Prostate gland (tissue), 2 donors: ENCODE results near the gene ST8SIA6. TPM values are rescaled to one million over a fixed set of nuclear protein-coding genes. Genes with fewer than 3 reads are reported as not detected.

Source experiments
- DNase-seq: peaks from one replicate; pipeline ENCODE4 v3.0.0-alpha.2; 2019; ENCODE audit warnings: low spot score
- H3K27ac ChIP-seq, 2 donors: fragments of 200-600 bp; sonication (generic); 2 replicates each; pipeline ENCODE4 v1.5.1; 2017 to 2019
- H3K27me3 ChIP-seq: fragments of 200-600 bp; sonication (generic); replicated peaks from 2 replicates; pipeline ENCODE4 v1.5.1; 2019; ENCODE audit not compliant: insufficient read depth
- H3K36me3 ChIP-seq, 2 donors: fragments of 200-600 bp; sonication (generic); 1 replicate in 1 of 2; 2 replicates in 1 of 2; pipeline versions ENCODE4 v1.5.1 to v1.8.1; 2017 to 2019
- H3K4me1 ChIP-seq: fragments of 200-600 bp; sonication (generic); replicated peaks from 2 replicates; pipeline ENCODE4 v1.5.1; 2019
- H3K4me3 ChIP-seq, 2 donors: fragments of 200-600 bp; sonication (generic); 2 replicates each; pipeline ENCODE4 v1.5.1; 2017 to 2019
- H3K9me3 ChIP-seq: fragments of 200-600 bp; sonication (generic); 2 replicates; pipeline ENCODE4 v1.5.1; 2017
- CTCF ChIP-seq, 4 experiments: fragments of 200-600 bp in 2 of 4; fragments of 450-650 bp in 2 of 4; sonication (generic) in 2 of 4; IDR thresholded peaks; 1 replicate in 3 of 4; 2 replicates in 1 of 4; pipeline ENCODE4 v1.5.1; 2016 to 2019; ENCODE audit warnings: antibody characterized with exemption in 4 of 4, mild to moderate bottlenecking in 2 of 4, moderate library complexity in 2 of 4
- POLR2A ChIP-seq: fragments of 450-650 bp; IDR thresholded peaks from one replicate; pipeline ENCODE4 v1.6.1; 2016; ENCODE audit warnings: antibody characterized with exemption, mild to moderate bottlenecking
- POLR2AphosphoS5 ChIP-seq: sonication (generic); formaldehyde crosslinking; IDR thresholded peaks from one replicate; pipeline ENCODE4 v1.6.1; 2017; ENCODE audit warnings: antibody characterized with exemption
- WGBS: methylation state at CpG from one replicate; pipeline ENCODE4 v1.1.5; 2018; 5-methylcytosine and 5-hydroxymethylcytosine counted together
- intact Hi-C: fragments of 100-400 bp; cut with DNase I; formaldehyde crosslinking; loops from one replicate; pipeline ENCODE4 v1.14.2; 2022
- total RNA-seq, 2 donors: library from RNA; depleted of rRNA; stranded (reverse); fragments of >200 nt; gene quantifications; one replicate each; pipeline ENCODE4 v1.1.0, GENCODE V29; 2016

ST8SIA6 gene
- total RNA-seq, 2 donors from 2014 or later: 1.1 to 5.6 TPM

- TF ChIP-seq CTCF (IDR thresholded peaks at IDR 0.05): no peak
- no peak for TF ChIP-seq POLR2AphosphoS5
- TF ChIP-seq POLR2A: no peak
- no peak for DNase-seq
- Histone ChIP-seq H3K27me3 (no peaks in the 10 kb centered on the region), H3K27ac (peak overlapping the region; percentile 26 to 50), H3K36me3 (no peaks in the 10 kb centered on the region), H3K9me3 (no peaks in the 10 kb centered on the region), H3K4me1 (no peaks in the 10 kb centered on the region), H3K4me3 (no peak overlapping the region)
- 23% methylated on average over 7 of the region's 7 CpGs for WGBS
- intact Hi-C loops: no loop called here
These were observed 70.4 kb downstream of the ST8SIA6 start for GRCh38 chr10:17383801-17384555.

GRCh38 chr10:17381502-17382142 is 72.8 kb downstream of the ST8SIA6 start:
- Histone ChIP-seq H3K27me3 (no peaks in the 10 kb centered on the region), H3K36me3 (no peaks in the 10 kb centered on the region), H3K4me1 (no peaks in the 10 kb centered on the region), H3K4me3 (no peak overlapping the region), H3K27ac (no peak overlapping the region), H3K9me3 (no peaks in the 10 kb centered on the region)
- intact Hi-C loops: no loop called here
- TF ChIP-seq POLR2A (no peak), POLR2AphosphoS5 (no peak), CTCF (IDR thresholded peaks at IDR 0.05) (no peak)
- 56% methylated on average over 4 of the region's 4 CpGs for WGBS
- no peak for DNase-seq

- no peak for TF ChIP-seq POLR2AphosphoS5
These were observed 73.5 kb downstream of the ST8SIA6 start for GRCh38 chr10:17380888-17381287.

GRCh38 chr10:17380016-17380415 is 74.4 kb downstream of the ST8SIA6 start:
- Histone ChIP-seq H3K9me3 (no peaks in the 10 kb centered on the region), H3K4me3 (no peak overlapping the region), H3K27ac (no peak overlapping the region), H3K27me3 (no peaks in the 10 kb centered on the region), H3K36me3 (no peaks in the 10 kb centered on the region), H3K4me1 (no peaks in the 10 kb centered on the region)
- no peak for TF ChIP-seq POLR2A
- no peak for TF ChIP-seq CTCF (IDR thresholded peaks at IDR 0.05)
- no peak for TF ChIP-seq POLR2AphosphoS5
- WGBS: 51% methylated on average over 1 of the region's 1 CpG
- intact Hi-C loops: no loop called here
- no peak for DNase-seq

More at GRCh38 chr10:17380888-17381287, 73.5 kb downstream of the ST8SIA6 start:
- no peaks in the 10 kb centered on the region for H3K36me3 ChIP-seq
- H3K4me3 ChIP-seq: no peak overlapping the region
- no peak for DNase-seq
- no peaks in the 10 kb centered on the region for H3K4me1 ChIP-seq
- intact Hi-C loops: no loop called here
- no peaks in the 10 kb centered on the region for H3K9me3 ChIP-seq
- no peaks in the 10 kb centered on the region for H3K27me3 ChIP-seq
- no peak overlapping the region for H3K27ac ChIP-seq
- 58% methylated on average over 5 of the region's 5 CpGs for WGBS

GRCh38 chr10:17379151-17379690 is 75.2 kb downstream of the ST8SIA6 start:
- Histone ChIP-seq H3K4me3 (no peak overlapping the region), H3K27me3 (no peaks in the 10 kb centered on the region), H3K27ac (no peak overlapping the region), H3K4me1 (no peaks in the 10 kb centered on the region), H3K36me3 (no peaks in the 10 kb centered on the region), H3K9me3 (no peaks in the 10 kb centered on the region)
- intact Hi-C loops: no loop called here
- TF ChIP-seq POLR2A (no peak), CTCF (IDR thresholded peaks at IDR 0.05) (no peak)
- DNase-seq: no peak
- 82% methylated on average over 6 of the region's 6 CpGs for WGBS
